Adrenal gland (tissue), 12 donors: ENCODE results near the gene SCFD2. TPM values are rescaled to one million over a fixed set of nuclear protein-coding genes. Genes with fewer than 3 reads are reported as not detected.

ENCODE experiments used
- DNase-seq, 7 donors: peaks; one replicate each; pipeline ENCODE4 v3.0.0-alpha.2; 2019 to 2020
- H3K27ac ChIP-seq, 5 donors: fragments of 200-600 bp; sonication (generic) in 4 of 5; 1 replicate in 3 of 5; 2 replicates in 2 of 5; pipeline versions ENCODE4 v1.5.1 to v1.8.0; 2016 to 2020; ENCODE audit warnings: mild to moderate bottlenecking in 1 of 5
- H3K27me3 ChIP-seq: fragments of 200-600 bp; 2 replicates; pipeline ENCODE4 v1.8.0; 2021
- H3K36me3 ChIP-seq, 2 donors: fragments of 200-600 bp; replicated peaks in 1 of 2; 1 replicate in 1 of 2; 2 replicates in 1 of 2; pipeline versions ENCODE4 v1.5.1 to v1.8.0; 2018 to 2022
- H3K4me1 ChIP-seq, 2 donors: fragments of 200-600 bp; replicated peaks in 1 of 2; 1 replicate in 1 of 2; 2 replicates in 1 of 2; pipeline versions ENCODE4 v1.5.1 to v1.8.0; 2018 to 2021
- H3K4me3 ChIP-seq, 4 donors: fragments of 200-600 bp; sonication (generic) in 3 of 4; one replicate each; pipeline ENCODE4 v1.5.1; 2016 to 2018
- H3K9me3 ChIP-seq, 3 donors: fragments of 200-600 bp; sonication (generic) in 1 of 3; replicated peaks in 1 of 3; 1 replicate in 2 of 3; 2 replicates in 1 of 3; pipeline versions ENCODE4 v1.5.1 to v1.8.0; 2016 to 2021
- CTCF ChIP-seq, 6 experiments: fragments of 450-650 bp in 4 of 6; fragments of 200-600 bp in 2 of 6; sonication (generic) in 1 of 6; IDR thresholded peaks; 1 replicate in 5 of 6; 2 replicates in 1 of 6; pipeline versions ENCODE4 v1.5.1 to v1.8.0; 2016 to 2021; ENCODE audit warnings: antibody characterized with exemption in 6 of 6, mild to moderate bottlenecking in 2 of 6, moderate library complexity in 1 of 6
- POLR2A ChIP-seq, 2 donors: fragments of 450-650 bp; IDR thresholded peaks; one replicate each; pipeline ENCODE4 v1.6.1; 2017; ENCODE audit warnings: antibody characterized with exemption in 2 of 2, mild to moderate bottlenecking in 2 of 2, moderate library complexity in 1 of 2
- WGBS, 4 donors: extraction: QIAGEN DNeasy Blood & Tissue Kit in 2 of 4; methylation state at CpG; one replicate each; pipeline versions ENCODE4 v1.1.5 to v1.1.7; 2013 to 2017; 5-methylcytosine and 5-hydroxymethylcytosine counted together
- intact Hi-C, 2 donors: fragments of 100-400 bp; cut with DNase I; formaldehyde crosslinking; loops; one replicate each; pipeline versions ENCODE4 v1.14.1 to v1.15.0; 2022 to 2023
- polyA plus RNA-seq, 3 donors: library from polyadenylated mRNA; stranded (reverse); fragments of 200-250 nt in 2 of 3; fragments of 350-450 nt in 1 of 3; fragmentation: Illumina TruSeq in 1 of 3; extraction: RNeasy Lipid Tissue Mini Kit (QIAGEN cat#74804) in 1 of 3; gene quantifications; one replicate each; pipeline ENCODE4 v1.2.3, GENCODE V29; 2013 to 2014
- total RNA-seq, 9 donors: library from RNA; depleted of rRNA in 4 of 9; stranded (reverse); fragments of >200 nt in 4 of 9; fragments of 120-200 nt in 1 of 9; fragmentation: NEBNext Ultra II Directional in 1 of 9; extraction: Animal tissue kit (Norgen Biotek cat#: 25700) in 1 of 9; gene quantifications; one replicate each; pipeline versions ENCODE4 v1.1.0 to v1.2.4, GENCODE V29; 2013 to 2023
- donor health status: healthy with polysubstance abuse.
- donor health status: Bipolar disorder and iron deficiency.
- donor health status: DM: yes; HTN: yes; CAD: no.
- donor health status: DM: no; HTN: no; CAD: no.
- donor health status: DM: no; HTN: no; CAD: no.
- donor health status: DM: yes; HTN: yes; CAD: no.

SCFD2 gene
- total and polyA plus RNA-seq, 12 donors = 5.2 to 34.9 (median 23.4) TPM

DNA sequence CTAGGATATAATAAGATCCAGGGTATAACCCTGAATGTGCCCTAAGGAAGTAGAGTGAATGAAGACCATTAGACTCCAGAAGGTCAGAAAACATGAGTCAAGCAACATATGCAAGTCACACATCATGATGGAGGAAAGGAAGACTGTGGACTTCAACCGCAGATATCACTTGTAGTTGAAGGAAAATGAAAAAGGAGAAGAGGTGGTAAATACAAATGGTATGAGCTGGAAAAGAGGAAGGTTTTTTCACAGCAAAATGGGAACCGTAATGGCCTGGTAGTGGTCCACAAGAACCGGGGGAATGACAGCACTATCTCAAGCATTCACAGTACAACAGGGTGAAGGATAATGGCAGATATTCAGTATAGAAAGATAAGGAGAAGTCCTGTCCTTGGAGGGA, 5.2 kb upstream of the SCFD2 start:
- Histone ChIP-seq H3K4me3 (no peak overlapping the region), H3K9me3 (no peaks in the 10 kb centered on the region), H3K27ac (no peak overlapping the region), H3K27me3 (no peaks in the 10 kb centered on the region), H3K36me3 (no peaks in the 10 kb centered on the region), H3K4me1 (no peaks in the 10 kb centered on the region)
- no peak for DNase-seq
- TF ChIP-seq CTCF (IDR thresholded peaks at IDR 0.05) (no peak), POLR2A (IDR thresholded peaks at IDR 0.05) (no peak)
- intact Hi-C loops = no loop called here
- WGBS, 4 donors = 65 to 76% (median 73%) methylated on average over 3 of the region's 3 CpGs

DNA sequence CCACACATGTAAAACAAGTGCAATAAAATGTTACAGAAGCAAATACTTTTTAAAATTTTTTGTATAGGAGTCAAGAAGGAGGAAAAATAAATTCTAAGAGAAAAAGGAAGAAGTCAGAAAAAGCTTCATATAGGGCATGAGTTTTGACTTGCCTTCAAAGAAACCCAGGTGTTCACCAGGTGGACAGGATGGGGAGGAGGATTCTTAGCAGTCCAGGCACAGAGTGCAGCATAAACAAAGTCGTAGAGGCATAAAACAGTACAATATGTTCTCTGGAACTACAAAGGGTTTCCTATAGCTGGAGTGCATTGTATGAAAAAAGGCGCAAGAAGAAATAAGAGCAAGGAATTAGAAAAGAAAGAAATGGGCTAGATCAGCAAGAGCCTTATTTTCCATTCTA, 1.9 kb upstream of the SCFD2 start:
- TF ChIP-seq CTCF (IDR thresholded peaks at IDR 0.05) (no peak), POLR2A (IDR thresholded peaks at IDR 0.05) (no peak)
- Histone ChIP-seq H3K27ac (no peak overlapping the region), H3K4me1 (peaks cover 11 to 24% of the 10 kb centered on the region in 2 donors), H3K36me3 (no peaks in the 10 kb centered on the region), H3K9me3 (no peaks in the 10 kb centered on the region), H3K4me3 (no peak overlapping the region), H3K27me3 (no peaks in the 10 kb centered on the region)
- no peak for DNase-seq
- intact Hi-C loops = no loop called here
- WGBS, 4 donors = 80 to 90% (median 84%) methylated on average over 2 of the region's 2 CpGs

DNA sequence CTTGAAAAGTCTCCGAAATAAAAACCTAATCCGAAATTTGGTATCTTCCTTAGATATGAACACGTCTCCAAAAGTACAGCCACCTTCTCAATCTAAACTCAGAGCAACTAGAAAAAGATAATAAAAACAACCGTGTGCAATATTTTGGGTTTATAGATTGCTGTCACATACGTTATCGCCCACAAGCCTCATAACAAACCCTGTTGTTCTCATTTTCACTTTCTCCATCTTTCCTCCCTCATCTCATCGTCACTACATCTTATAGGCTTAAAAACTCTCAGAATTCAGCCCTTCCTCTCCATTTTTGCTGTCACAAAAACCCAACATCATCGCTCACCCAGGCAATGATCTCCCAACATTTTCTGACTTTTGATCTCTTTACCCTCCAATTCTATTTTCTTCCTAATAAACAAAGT, 448 bp upstream of the SCFD2 start:
- intact Hi-C loops = no loop called here
- TF ChIP-seq POLR2A (IDR thresholded peaks at IDR 0.05) (no peak), CTCF (IDR thresholded peaks at IDR 0.05) (no peak)
- Histone ChIP-seq H3K9me3 (no peaks in the 10 kb centered on the region), H3K36me3 (no peaks in the 10 kb centered on the region), H3K27ac (peak overlapping the region in 2 of 5 donors; percentile 57 to 71), H3K27me3 (no peaks in the 10 kb centered on the region), H3K4me3 (peak overlapping the region in 3 of 4 donors; percentile 76 to 89 (median 84)), H3K4me1 (peaks cover 11 to 37% of the 10 kb centered on the region in 2 donors)
- 12 to 17% (median 13%) methylated on average over 8 of the region's 8 CpGs for WGBS, 4 donors
- DNase-seq = no peak

- H3K27me3 ChIP-seq = no peaks in the 10 kb centered on the region
- peak overlapping the region; percentile 76 to 89 (median 84) for H3K4me3 ChIP-seq
- intact Hi-C loops = no loop called here
- H3K27ac ChIP-seq = peak overlapping the region in 2 of 5 donors; percentile 6 to 59
- no peaks in the 10 kb centered on the region for H3K36me3 ChIP-seq
- H3K4me1 ChIP-seq = peaks cover 11 to 39% of the 10 kb centered on the region in 2 donors
- DNase-seq = no peak
- TF ChIP-seq CTCF (IDR thresholded peaks at IDR 0.05) (no peak), POLR2A (IDR thresholded peaks at IDR 0.05) (no peak)
- H3K9me3 ChIP-seq = no peaks in the 10 kb centered on the region
- WGBS, 4 donors = 0 to 2% (median 1%) methylated on average over 7 to 8 of the region's 8 CpGs
Observed at GRCh38 chr4:53365121-53365485, 758 bp downstream of the SCFD2 start.
